ENCODE results near the gene NR6A1.
"Not testable (repeated sequence)": the region's sequence is repeated elsewhere in the genome, so short reads cannot be mapped to it uniquely, and the experiment has no call there.

Gene NR6A1

DNA sequence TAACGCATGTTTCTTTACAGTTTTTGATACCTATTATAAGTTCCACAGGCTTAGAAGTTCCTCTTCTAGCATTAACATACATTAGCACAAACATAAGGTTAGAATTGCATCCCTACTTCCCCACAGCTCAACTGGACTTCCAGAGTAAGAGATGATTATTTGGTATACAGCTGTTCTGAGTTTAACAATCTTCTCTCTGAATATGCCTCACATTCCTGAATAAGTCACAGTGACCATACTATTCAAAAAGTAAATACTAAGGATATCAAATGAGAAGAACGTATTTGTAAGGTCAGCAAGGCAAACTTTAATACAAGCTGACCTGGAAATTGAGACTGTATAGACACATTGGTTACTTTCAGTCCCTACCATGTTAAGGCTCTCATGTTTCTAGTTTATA lies 21.3 kb downstream of the NR6A1 start:
- Histone ChIP-seq H3K27me3 (no peaks in the 10 kb centered on the region), H3K4me2 (no peak overlapping the region), H3K9ac (no peak overlapping the region), H3K4me3 (no peak overlapping the region), H3K9me3 (replicated peaks in 1 of 11) (no peaks in the 10 kb centered on the region), H3K4me1 (peaks cover 0 to 12% (median 3%) of the 10 kb centered on the region in 10 experiments; a peak in 5 of 20 replicates), H4K20me1 (peaks cover 0 to 5% (median 0%) of the 10 kb centered on the region in 11 experiments; a peak in 1 of 22 replicates), H3K36me3 (no peaks in the 10 kb centered on the region), H3K27ac (no peak overlapping the region)
- TF ChIP-seq Cebpa-rat (IDR thresholded peaks at IDR 0.05): no peak

DNA sequence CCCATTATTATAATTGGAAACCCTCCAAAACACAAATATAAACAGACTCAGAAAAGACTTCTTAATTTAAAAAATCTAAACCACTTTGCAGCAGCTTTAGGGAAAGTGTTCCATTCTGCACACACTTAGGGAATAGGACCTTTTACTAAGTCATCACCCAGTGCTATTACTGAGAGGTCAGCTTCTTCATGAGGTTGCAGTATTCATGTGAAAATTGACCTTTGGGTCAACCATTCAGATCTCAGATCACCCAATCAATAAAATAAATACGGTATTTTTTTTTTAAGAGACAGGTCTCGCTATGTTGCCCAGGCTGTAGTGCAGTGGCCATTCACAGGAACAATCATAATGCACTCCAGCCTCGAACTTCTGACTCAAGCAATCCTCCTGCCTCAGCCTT lies 21.8 kb downstream of the NR6A1 start:
- Histone ChIP-seq H3K9ac (no peak overlapping the region), H3K27ac (no peak overlapping the region), H3K4me2 (no peak overlapping the region), H3K9me3 (replicated peaks in 1 of 11) (no peaks in the 10 kb centered on the region), H3K27me3 (no peaks in the 10 kb centered on the region), H4K20me1 (peaks cover 0 to 5% (median 0%) of the 10 kb centered on the region in 11 experiments; a peak in 1 of 22 replicates), H3K4me1 (peaks cover 0 to 7% (median under 1%) of the 10 kb centered on the region in 10 experiments; a peak in 3 of 20 replicates), H3K4me3 (no peak overlapping the region), H3K36me3 (no peaks in the 10 kb centered on the region)
- TF ChIP-seq Cebpa-rat (IDR thresholded peaks at IDR 0.05): no peak

- no peak overlapping the region for H3K4me2 ChIP-seq
- H3K27ac ChIP-seq: no peak overlapping the region
- no peaks in the 10 kb centered on the region for H3K9me3 ChIP-seq (replicated peaks in 1 of 11)
- H3K4me1 ChIP-seq: peaks cover 7 to 18% (median 10%) of the 10 kb centered on the region in 10 experiments; a peak in 16 of 20 replicates
- no peaks in the 10 kb centered on the region for H3K36me3 ChIP-seq
- H3K4me3 ChIP-seq: no peak overlapping the region
- no peak for TF ChIP-seq Cebpa-rat (IDR thresholded peaks at IDR 0.05)
- H4K20me1 ChIP-seq: peaks cover 0 to 4% (median 0%) of the 10 kb centered on the region in 11 experiments; a peak in 1 of 22 replicates
- no peak overlapping the region for H3K9ac ChIP-seq
- no peaks in the 10 kb centered on the region for H3K27me3 ChIP-seq
Measured at GRCh38 chr9:124747065-124747464, 24.0 kb downstream of the NR6A1 start.

- Histone ChIP-seq H3K4me2 (peak overlapping the region in 2 of 11 experiments; percentile 0 to 23; a peak in 1 of 22 replicates), H3K9me3 (replicated peaks in 1 of 11) (no peaks in the 10 kb centered on the region), H3K4me1 (peaks cover 7 to 27% (median 10%) of the 10 kb centered on the region in 10 experiments; a peak in 16 of 20 replicates), H3K9ac (no peak overlapping the region), H4K20me1 (no peaks in the 10 kb centered on the region), H3K27me3 (no peaks in the 10 kb centered on the region), H3K4me3 (no peak overlapping the region), H3K27ac (no peak overlapping the region), H3K36me3 (no peaks in the 10 kb centered on the region)
- TF ChIP-seq Cebpa-rat (IDR thresholded peaks at IDR 0.05): no peak
Measured at GRCh38 chr9:124743686-124744348, 27.3 kb downstream of the NR6A1 start.

DNA sequence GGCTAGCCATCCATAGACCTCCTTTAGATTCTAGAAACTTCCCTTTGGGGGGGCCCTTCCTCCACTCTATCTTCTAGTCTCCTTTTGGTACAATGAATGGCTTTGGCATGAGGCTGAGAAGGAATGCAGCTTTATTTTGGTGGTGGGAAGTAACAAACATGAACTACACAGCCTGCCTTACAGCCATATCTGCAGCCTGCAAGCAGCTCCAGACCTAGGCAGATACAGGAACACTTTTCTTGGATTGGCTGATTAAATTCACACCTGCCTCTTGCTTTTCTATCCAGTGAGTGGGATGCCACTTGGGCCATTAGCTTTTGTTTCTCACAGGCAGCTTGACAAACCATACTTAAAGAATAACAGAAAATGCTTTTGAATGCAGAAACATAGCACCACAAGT lies 28.2 kb downstream of the NR6A1 start:
- Histone ChIP-seq H3K9ac (no peak overlapping the region), H3K4me3 (no peak overlapping the region), H3K27ac (no peak overlapping the region), H3K9me3 (replicated peaks in 1 of 11) (no peaks in the 10 kb centered on the region), H3K27me3 (no peaks in the 10 kb centered on the region), H4K20me1 (no peaks in the 10 kb centered on the region), H3K4me2 (peak overlapping the region in 10 of 11 experiments; percentile 23 to 52 (median 40); a peak in 18 of 22 replicates), H3K36me3 (no peaks in the 10 kb centered on the region), H3K4me1 (peaks cover 7 to 27% (median 10%) of the 10 kb centered on the region in 10 experiments; a peak in 16 of 20 replicates)
- TF ChIP-seq Cebpa-rat (IDR thresholded peaks at IDR 0.05): no peak

GRCh38 chr9:124741662-124742061 lies 29.4 kb downstream of the NR6A1 start:
- H3K27me3 ChIP-seq: no peaks in the 10 kb centered on the region
- no peak overlapping the region for H3K27ac ChIP-seq
- no peak for TF ChIP-seq Cebpa-rat (IDR thresholded peaks at IDR 0.05)

GRCh38 chr9:124741149-124741548 lies 30.0 kb downstream of the NR6A1 start:
- no peaks in the 10 kb centered on the region for H3K36me3 ChIP-seq
- H3K9ac ChIP-seq: no peak overlapping the region
- no peaks in the 10 kb centered on the region for H4K20me1 ChIP-seq
- peaks cover 7 to 27% (median 17%) of the 10 kb centered on the region in 10 experiments; a peak in 16 of 20 replicates for H3K4me1 ChIP-seq
- H3K27ac ChIP-seq: no peak overlapping the region
- H3K4me3 ChIP-seq: no peak overlapping the region
- peak overlapping the region in 1 of 11 experiments; percentile 7; a peak in 1 of 22 replicates for H3K4me2 ChIP-seq
- H3K9me3 ChIP-seq (replicated peaks in 1 of 11): no peaks in the 10 kb centered on the region
- H3K27me3 ChIP-seq: no peaks in the 10 kb centered on the region
- TF ChIP-seq Cebpa-rat (IDR thresholded peaks at IDR 0.05): no peak

More at GRCh38 chr9:124741662-124742061, 29.4 kb downstream of the NR6A1 start:
- H4K20me1 ChIP-seq: no peaks in the 10 kb centered on the region
- no peak overlapping the region for H3K9ac ChIP-seq
- no peak overlapping the region for H3K4me3 ChIP-seq
- peaks cover 7 to 27% (median 14%) of the 10 kb centered on the region in 10 experiments; a peak in 16 of 20 replicates for H3K4me1 ChIP-seq
- peak overlapping the region in 2 of 11 experiments; percentile 7 to 51; a peak in 2 of 22 replicates for H3K4me2 ChIP-seq
- H3K36me3 ChIP-seq: no peaks in the 10 kb centered on the region
- H3K9me3 ChIP-seq (replicated peaks in 1 of 11): no peaks in the 10 kb centered on the region

- H3K4me3 ChIP-seq: no peak overlapping the region
- no peak overlapping the region for H3K9ac ChIP-seq
- no peak overlapping the region for H3K4me2 ChIP-seq
- no peak overlapping the region for H3K27ac ChIP-seq
- no peaks in the 10 kb centered on the region for H3K27me3 ChIP-seq
- no peaks in the 10 kb centered on the region for H4K20me1 ChIP-seq
- no peaks in the 10 kb centered on the region for H3K9me3 ChIP-seq (replicated peaks in 1 of 11)
- H3K36me3 ChIP-seq: no peaks in the 10 kb centered on the region
- H3K4me1 ChIP-seq: peaks cover 16 to 37% (median 23%) of the 10 kb centered on the region in 10 experiments
- no peak for TF ChIP-seq Cebpa-rat (IDR thresholded peaks at IDR 0.05)
Measured at GRCh38 chr9:124739360-124739759, 31.8 kb downstream of the NR6A1 start.

DNA sequence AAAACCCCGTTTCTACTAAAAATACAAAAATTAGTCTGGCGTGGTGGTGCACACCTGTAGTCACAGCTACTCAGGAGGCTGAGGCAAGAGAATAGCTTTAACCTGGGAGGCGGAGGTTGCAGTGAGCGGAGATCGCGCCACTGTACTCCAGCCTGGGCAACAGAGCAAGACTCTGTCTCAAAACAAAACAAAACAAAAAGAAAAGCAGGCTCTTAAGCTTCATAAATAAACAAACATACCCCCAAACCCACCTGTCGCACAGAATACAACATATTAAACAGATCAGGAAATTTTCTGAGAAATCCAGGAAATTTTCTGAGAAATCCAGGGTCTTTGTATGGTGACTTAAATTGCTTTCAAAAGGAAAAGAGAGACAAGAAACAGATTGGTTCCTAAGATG lies 33.0 kb downstream of the NR6A1 start:
- not testable (repeated sequence) for H3K27ac ChIP-seq; H3K27me3 ChIP-seq; H3K9me3 ChIP-seq (replicated peaks in 1 of 11); H3K4me3 ChIP-seq; H3K36me3 ChIP-seq; H4K20me1 ChIP-seq; H3K9ac ChIP-seq; H3K4me2 ChIP-seq
- H3K4me1 ChIP-seq: peaks cover 11 to 35% (median 28%) of the 10 kb centered on the region in 10 experiments; a peak in 19 of 20 replicates
